Measurements from ENCODE around the gene GCN1.
"Not testable (repeated sequence)": the region's sequence is repeated elsewhere in the genome, so short reads cannot be mapped to it uniquely, and the experiment has no call there.

Gene GCN1, protein sequence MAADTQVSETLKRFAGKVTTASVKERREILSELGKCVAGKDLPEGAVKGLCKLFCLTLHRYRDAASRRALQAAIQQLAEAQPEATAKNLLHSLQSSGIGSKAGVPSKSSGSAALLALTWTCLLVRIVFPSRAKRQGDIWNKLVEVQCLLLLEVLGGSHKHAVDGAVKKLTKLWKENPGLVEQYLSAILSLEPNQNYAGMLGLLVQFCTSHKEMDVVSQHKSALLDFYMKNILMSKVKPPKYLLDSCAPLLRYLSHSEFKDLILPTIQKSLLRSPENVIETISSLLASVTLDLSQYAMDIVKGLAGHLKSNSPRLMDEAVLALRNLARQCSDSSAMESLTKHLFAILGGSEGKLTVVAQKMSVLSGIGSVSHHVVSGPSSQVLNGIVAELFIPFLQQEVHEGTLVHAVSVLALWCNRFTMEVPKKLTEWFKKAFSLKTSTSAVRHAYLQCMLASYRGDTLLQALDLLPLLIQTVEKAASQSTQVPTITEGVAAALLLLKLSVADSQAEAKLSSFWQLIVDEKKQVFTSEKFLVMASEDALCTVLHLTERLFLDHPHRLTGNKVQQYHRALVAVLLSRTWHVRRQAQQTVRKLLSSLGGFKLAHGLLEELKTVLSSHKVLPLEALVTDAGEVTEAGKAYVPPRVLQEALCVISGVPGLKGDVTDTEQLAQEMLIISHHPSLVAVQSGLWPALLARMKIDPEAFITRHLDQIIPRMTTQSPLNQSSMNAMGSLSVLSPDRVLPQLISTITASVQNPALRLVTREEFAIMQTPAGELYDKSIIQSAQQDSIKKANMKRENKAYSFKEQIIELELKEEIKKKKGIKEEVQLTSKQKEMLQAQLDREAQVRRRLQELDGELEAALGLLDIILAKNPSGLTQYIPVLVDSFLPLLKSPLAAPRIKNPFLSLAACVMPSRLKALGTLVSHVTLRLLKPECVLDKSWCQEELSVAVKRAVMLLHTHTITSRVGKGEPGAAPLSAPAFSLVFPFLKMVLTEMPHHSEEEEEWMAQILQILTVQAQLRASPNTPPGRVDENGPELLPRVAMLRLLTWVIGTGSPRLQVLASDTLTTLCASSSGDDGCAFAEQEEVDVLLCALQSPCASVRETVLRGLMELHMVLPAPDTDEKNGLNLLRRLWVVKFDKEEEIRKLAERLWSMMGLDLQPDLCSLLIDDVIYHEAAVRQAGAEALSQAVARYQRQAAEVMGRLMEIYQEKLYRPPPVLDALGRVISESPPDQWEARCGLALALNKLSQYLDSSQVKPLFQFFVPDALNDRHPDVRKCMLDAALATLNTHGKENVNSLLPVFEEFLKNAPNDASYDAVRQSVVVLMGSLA (N-terminal part only)

DNA sequence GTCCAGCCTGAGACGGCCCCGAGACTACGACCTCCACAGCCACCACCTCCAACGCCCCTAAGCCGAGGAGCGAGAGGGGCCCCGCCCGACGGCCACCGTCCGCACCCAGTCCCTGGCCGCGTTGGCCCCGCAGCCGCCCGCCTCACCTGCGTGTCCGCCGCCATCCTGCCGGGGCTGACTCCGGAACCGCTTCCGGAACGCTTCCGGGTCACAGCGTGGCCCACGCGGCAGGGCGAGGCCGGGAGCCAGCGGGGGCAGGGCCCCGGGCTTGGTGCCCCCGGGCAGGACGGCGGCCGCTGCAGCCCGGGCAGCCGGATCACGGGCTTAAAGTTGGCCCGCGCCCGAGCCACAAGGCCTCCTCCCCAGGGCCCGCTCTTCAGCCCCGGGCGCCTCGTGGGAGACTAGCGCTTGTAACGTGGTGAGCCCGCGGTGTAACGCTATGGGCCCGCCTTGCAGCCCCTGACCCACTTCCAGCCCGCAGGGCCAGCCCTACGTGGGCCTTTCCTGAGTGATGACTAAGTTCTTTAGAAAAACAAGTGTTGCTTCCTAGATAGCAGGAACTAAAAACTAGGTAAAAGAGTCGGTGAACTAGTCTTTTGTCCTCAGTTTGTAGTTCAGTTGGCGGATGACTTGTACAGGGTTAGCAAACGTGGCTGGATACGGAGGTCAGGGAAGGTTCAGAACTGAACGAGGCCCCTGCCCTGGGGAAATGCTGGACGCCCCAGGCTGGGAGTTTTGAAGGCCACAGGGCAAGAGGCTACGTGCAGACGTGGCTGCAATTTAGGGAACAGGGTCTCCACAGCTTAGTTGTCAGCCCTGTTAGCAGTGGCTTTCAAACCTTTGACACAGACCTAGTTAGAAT, at the start of gene GCN1:
TSS of gene GCN1 (minus strand) at position 182 of the 862 bp plus-strand sequence. CDS start at position 164, 18 bp downstream.
- DNase-seq (ENCODE audit: low read depth): peak; percentile 82

DNA sequence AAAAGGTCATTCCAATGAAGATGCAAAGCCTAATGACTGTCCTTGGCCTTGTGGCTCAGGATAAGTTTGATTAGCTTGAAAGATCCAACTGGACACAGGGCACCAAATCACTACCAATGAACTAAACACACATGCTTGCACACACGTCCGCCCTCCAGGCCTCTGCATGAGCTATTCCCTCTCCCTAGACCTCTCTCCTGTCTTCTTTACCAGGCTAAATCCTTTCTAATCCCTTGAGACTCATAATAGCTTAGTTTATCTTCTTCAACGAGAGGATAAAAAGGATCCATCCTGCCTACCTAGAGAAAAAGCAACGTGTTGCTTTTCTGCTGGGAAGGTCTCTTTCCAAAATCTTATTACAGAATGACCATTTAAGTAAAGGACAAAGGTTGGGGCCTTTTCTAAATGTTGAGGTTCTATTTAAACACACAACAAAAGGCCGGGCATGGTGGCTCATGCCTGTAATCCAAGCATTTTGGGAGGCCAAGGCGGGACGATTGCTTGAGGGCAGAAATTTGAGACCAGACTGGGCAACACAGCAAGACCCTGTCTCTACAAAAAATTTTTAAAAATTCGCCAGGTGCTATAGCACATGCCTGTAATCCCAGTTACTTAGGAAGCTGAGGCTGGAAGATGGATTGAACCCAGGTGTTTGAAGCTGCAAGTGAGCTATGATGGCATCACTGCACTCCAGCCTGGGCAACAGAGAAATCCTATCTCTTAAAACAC, 48.6 kb upstream of the GCN1 start:
- no peak for DNase-seq (ENCODE audit: low read depth)

DNA sequence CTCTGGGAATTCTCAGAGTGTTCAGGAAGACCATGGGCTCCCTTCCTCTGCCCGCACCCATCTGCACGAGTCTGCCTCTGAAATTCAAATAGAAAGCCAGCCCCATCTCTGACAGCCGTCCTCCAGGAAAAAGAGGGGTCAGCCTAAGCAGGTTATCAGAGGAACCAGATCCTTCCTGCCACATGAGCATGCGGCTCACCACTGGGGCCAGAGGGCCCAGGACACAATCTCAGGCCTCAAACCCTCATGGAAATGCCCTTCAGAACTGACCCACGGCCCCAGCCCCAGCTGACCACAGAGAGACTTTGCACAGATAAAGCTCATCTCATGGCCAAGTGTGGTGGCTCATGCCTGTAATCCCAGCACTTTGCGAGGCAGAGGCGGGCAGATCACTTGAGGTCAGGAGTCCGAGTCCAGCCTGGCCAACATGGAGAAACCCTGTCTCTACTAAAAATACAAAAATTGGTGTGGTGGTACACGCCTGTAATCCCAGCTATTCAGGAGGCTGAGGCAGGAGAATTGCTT, 47.8 kb upstream of the GCN1 start:
- no peak for DNase-seq (ENCODE audit: low read depth)

DNA sequence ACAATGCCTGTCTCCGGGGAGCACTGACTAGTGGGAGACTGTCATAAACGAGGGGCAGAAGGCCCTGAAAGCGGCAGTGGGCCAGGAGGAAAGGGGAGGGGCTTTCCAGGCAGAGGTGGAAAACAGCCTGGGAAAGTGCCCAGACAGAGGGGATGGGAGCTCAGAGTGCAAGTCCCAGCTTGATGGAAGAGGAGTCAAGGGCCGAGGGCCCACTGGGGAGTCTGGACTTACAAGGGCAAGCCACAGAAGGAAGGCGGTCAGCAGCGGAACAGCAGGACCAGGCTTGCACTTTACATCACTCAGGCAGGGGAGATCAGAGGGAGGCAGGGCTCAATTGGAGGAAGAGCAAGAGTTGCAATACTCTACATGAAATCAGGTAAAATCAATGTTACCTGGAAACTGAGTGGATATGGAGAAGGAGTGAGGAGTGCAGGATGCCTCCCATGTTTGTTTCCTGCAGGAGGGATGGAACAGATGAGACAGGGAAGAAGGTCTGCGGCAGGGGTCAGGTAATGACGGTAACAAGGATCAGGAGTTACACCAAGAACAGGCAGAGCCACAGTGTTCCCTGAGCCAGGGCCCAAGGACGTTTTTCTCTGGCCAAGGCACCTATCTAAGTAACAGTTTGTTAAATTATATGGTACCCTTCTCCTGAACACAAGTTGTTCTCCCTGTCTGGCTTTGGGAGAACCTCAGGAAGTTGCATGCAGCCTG, 47.2 kb upstream of the GCN1 start:
- no peak for DNase-seq (ENCODE audit: low read depth)

DNA sequence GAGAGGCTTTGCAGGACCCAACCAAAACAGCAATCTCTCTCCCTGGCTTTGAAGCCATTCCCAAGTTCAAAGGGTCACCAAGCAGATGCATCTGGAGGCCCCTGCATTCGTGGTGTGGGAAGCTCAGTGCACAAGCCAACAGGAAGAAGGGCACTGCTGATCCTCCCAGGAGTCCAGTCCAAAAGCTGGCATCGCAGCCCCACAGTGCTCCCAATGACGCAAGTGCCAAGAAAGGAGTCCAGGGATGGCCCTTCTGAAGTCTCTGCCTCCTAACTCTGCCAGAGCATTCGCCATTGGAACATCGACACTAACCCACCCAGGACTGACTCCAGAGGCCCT, 45.9 kb upstream of the GCN1 start:
- no peak for DNase-seq (ENCODE audit: low read depth)

DNA sequence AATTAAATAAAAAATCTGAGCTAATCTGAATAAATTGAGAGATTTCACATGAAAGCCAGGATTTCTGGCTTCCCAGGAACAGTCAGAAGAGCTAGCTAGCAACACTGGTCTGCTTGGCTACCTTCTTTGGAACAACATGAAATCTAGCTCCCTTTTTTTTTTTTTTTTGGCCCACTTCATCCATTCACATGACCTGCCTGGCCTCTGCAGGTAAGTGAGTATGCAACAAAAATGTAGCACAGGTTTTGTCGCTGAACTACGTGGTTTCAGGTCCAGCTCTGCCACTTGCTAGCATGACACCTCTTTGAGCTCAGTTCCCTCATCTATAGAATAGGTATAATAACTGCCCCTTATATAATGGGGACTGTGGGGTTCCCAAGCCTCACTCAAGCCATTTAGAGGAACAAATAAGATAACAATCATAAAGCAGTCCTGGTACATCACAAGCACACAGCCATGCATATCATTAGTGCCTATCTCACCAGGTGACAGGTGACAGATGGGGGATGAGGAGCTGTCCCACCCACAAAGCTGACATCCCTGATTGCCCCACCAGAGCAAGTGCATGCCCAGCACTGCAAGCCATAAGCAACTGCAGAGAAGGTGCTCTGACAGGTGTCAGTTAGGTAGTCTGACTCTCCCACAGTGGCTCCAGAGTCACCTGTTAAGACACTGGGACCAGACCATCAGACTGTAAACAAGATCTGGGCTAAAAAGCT, 45.4 kb upstream of the GCN1 start:
- no peak for DNase-seq (ENCODE audit: low read depth)

DNA sequence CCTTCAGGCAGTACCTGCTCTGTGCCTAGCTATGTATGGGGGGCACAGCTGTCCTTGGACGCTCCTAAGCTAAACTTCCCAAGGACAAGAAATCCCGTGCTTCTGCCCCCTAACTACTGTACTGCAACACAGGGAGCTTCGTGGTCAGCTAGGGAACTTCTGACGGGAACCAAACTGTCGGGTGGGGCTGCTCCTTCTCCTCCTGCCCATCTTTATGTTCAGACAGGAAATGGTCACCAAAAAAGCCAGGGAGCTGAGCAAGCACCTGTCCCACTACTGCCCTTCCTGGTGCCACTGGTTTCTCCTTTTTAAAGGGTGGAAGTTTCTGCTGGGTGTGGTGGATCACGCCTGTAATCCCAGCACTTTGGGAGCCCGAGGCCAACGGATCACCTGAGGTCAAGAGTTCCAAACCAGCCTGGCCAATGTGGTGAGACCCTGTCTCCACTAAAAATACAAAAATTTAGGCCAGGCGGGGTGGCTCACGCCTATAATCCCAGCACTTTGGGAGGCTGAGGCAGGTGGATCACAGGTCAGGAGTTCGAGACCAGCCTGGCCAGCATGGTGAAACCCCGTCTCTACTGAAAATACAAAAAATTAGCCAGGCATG, 44.4 kb upstream of the GCN1 start:
- no peak for DNase-seq (ENCODE audit: low read depth)

DNA sequence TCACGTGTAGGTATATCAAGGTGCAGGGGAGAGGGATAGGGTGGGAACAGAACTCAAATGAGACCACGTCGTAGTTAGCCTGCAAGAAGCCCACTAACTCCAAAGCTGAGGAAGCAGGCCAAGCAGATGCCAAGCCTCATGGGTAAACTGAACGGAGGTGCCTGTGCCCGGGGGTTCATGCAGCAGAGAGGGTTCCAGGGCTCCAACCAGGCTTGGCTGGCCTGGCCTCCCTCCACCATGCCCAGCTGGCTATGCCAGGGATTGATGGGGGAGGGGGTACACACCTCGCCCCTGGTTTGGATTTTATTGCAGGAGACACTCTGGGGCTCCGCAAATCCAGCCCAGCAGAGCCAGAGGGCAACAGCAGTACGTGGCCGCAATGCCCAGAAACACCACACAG, 43.7 kb upstream of the GCN1 start:
- no peak for DNase-seq (ENCODE audit: low read depth)

DNA sequence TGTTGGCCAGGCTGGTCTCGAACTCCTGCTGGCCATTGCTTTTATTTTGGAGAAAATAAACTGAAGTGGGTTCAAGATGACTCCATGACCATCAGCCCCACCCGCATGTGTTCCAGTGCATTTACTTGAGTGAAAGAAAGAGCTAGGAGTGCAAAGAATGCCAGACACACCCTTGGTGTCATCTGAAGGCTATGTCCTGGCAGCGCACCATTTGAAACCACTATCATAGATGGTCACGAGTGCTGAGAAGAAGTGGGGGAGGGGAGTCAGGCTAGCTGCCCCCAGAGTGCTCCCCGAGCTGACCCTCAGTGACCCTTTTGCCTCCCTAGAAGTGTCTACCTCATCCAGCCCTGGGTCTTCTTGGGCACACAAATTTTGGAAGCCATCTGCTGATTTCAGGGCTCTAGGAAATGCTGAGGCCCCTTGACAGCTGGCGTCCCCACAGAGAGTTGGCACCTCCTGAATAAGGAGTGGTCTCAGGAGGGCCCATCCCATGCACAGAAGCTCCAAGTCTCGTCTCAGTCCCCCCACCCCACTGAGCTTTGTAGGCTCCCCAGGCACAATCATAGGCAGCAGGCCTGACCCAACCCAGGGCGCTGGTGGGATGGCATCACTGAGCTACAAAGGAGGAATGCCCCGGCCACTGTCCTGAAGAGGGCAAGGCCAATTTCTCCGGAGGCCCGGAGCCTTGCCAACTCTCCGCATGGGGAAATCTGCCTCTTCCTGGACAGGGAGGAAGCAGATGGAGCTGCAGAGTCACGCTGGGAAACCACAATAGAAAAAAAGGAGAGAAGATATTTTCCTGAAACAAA, 43.1 kb upstream of the GCN1 start:
- no peak for DNase-seq (ENCODE audit: low read depth)

DNA sequence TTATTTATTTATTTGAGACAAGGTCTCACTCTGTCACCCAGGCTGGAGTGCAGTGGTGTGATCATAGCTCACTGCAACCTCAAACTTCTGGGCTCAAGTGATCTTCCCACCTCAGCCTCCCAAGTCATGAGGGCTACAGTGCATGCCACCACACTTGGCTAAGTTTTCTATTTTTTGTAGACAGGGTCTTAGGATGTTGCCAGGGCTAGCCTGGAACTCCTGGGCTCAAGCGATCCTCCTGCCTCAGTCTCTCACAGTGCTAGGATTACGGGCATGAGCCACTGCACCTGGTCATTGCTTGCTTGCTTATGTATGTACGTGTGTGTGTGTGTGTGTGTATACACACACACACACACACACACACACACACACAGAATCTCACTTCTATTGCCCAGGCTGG, 42.3 kb upstream of the GCN1 start:
- not testable (repeated sequence) for DNase-seq (ENCODE audit: low read depth)

DNA sequence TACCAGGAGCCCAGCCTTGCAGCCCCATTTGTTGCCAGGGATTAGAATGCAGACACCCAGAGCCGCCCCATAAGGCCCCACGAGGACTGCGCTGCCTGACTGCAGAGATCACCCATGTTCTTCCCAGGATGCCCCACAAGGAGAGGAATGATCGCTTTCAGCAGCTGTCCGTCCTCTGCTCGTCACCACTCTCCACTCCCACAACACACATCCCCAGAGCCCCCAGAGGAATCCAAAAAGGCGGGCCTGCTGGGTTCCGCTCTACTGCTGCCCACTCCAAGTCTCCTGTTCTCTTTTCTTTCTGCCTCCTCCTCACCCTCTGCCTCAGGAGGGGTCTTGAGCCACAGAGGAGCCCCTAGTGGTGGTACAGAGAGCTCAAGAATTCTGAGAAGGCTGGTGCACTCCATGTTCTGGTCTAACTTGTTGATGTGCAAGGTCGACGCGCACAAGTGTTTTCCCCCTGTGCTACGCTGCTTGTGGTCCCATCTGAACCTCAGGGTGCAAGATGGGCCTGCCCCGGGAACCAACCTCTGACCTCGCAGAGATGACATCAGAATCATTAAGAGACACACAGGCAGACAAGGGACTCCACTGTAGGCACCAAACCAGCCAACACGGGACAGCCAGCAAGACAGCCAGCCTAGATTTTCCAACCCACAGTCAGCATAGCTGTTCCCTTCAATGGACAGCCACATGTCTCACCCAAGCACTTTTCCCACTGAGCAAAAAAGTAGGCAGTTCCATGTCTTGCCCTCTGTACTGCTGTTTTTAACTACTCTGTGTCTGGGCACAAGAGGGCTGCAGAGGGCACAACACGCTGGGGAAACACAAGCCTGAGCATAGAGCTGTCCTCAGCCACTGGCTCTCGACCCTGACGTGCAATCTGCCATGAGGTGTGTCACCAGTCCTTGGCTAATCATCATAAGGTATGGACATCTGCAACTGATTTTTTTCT, 41.1 kb upstream of the GCN1 start:
- no peak for DNase-seq (ENCODE audit: low read depth)

DNA sequence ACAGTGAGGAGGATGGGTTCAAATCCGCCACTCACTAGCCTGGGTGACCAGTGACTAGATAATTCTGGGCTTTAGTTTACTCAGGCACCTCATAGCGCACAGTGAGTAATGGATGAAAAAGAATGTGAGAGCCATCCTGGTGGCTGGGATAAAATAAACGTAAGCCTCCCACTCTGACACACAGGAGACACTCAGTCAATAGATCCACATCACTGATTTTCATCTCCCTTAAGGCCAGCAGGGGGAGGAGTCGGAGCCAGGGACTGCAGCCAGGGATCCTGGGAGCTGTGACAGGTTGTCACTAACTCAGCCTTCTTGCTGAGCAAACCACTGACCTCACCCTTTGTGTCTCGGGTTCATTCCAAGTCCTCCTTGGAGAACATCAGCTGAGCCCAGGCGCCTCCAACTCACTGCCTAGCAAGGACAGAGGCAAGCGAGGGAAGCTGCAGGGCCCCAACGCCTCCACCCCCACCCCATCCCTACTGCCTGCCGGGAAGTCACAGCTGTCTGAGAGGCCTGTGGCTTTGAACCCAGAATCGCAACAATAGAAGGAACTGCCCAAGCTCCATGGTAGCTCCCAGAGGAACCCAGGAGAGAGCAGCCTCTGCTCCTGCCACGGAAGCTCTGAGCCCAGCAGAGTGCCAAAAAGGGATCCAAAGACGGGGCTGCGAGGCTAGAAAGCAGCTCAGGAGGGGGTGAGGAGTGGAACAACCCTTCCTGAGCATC, 40.3 kb upstream of the GCN1 start:
- DNase-seq (ENCODE audit: low read depth): no peak

DNA sequence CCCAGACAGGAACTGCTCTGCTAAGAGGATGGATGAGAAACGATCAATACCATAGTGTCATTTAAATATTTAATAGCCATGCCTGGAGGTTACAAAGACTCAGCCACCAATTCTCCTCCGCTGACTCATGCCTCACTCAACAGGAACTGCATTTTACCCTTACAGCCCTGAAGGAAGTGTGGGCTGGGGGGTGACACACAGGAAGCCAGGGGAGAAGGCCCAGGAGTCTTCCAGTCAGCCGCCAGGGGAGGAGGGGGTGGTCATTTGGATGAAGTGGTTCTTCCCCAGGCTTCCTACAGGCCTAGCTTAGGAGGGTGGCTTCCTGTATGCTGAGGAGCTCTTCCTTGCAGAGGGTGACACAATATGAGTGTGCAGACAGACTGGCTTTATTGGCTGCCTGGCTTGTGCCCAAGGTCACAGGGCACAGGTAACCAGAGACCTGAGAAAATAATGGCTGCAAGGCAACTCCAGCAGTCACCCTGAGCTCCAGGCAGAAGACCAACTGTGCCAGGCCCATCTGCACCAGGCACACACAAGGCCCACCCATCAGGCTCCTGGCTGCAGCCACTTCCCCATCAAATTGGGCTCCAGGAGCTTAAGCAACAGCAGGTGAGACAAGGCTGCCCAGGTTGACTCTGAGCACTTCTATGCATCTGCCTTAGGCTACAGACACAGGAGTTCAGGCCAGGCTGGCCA, 36.9 kb upstream of the GCN1 start:
- DNase-seq (ENCODE audit: low read depth): peak; percentile 63

DNA sequence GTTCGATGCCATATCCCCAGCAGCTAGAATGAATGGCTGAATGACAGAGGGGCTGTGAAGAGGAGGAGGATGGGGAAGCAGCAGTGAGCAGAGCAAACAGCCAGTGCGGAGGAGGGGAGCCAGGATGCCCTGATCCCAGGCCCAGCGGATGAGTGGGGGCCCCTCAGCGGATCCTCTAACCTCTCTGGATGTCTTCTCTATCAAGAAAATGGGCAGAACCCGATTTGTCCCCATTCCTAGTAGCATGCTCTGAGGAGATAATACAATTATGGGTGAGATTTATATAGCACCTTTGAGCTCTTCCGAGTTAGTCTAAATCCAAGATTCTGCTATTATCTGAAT, 36.4 kb upstream of the GCN1 start:
- DNase-seq (ENCODE audit: low read depth): no peak

DNA sequence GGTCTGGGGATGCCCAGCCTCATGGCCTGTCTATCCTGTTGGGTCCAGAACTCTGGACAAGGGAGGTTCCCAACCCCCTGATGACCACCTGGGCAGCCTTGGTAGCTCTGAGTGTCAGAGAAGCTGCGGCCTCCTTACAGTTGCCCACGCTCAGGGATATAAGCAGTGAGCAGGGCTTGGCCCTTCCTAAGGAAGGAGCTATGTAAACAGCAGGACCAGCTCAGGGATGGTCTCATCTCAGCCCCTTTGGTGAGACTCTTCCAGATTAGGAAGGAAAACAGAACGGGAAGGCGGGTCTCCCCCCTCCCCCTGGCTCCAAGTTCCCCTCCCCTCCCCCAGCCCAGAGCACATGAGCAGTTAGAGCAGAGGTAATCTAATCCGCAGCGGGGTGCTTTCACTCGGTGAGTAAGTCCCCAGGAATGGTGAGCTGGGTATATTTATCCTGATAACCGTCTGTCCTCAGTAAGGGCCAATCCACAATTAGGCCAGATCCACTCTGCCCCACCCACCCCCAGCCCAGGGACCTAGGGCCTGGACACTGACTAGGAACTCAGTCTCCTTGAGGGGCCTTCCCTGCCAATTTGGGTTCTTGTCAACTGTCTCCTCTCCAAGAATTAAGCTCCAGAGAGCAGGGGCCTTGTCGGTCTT, 35.9 kb upstream of the GCN1 start:
- no peak for DNase-seq (ENCODE audit: low read depth)

Data from stimulated activated CD8-positive, alpha-beta memory T cell treated with anti-CD3 and anti-CD28 coated beads, Interleukin-12 subunit alpha, Interleukin-12 subunit beta, amount 100 ng/mL, for 4 hours (primary cell).